ENCODE results near the gene IFT57. TPM values are rescaled to one million over a fixed set of nuclear protein-coding genes. Genes with fewer than 3 reads are reported as not detected.

Gene IFT57
- total RNA-seq, 1 experiment from 2014 or later, result 68.0 TPM

- DNase-seq (ENCODE audit: low read depth), result no peak
Measured at GRCh38 chr3:108125550-108126071, 96.6 kb downstream of the IFT57 start.

GRCh38 chr3:108125153-108125543, 97.1 kb downstream of the IFT57 start:
- DNase-seq (ENCODE audit: low read depth), result no peak

DNA sequence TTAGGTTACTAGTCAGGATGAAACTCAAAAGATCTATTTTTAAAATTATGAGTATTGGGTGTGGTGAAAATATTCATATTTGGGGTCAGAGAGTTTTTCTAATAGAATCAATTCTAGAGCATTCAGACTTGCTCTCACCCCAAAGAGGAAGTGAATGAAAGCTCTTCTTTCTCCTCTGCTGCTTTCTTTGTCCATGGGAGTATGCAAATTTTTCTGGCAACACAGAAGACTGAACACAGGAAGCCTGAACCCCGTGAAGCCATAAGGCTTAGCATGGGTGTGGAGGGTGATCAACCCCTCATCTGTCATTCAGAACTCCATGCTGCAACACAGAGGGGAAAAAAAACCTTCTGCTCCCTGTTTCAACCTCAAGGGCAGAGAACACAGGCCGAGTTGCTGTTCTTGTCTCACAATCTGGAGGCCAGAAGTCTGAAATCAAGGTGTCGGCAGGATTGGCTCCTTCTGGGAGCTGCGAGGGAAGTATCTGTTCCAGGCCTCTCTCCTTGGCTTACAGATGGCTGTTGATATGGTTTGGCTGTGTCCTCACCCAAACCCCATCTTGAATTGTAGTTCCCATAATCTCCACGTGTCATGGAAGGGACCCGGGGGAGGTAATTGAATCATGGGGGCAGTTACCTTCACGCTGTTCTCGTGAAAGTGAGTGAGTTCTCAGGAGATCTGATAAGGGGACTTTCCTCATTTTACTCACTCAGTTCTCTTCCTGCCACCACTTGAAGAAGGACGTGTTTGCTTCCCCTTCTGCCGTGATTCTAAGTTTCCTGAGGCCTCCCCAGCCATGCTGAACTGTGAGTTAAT, 97.7 kb downstream of the IFT57 start:
- no peak for DNase-seq (ENCODE audit: low read depth)

DNA sequence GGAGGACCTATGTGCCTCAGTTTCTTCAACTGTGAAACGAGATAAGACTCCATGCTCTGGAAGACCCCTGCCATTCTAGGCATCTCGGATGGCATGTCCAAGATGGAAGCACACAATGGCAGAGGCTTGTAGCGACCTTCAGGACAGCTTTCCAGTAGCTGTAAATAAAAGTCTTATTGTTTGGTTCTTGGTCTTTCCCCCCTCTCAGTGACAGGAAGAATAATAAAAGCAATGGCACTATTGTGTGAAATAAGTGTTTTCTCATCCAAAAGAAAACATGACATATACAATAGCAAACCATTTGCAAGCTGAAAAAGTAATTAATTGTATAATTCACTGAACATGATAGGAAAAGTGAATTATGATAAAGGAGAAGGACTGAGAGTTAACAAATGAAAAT, 98.9 kb downstream of the IFT57 start:
- DNase-seq (ENCODE audit: low read depth), result no peak

DNA sequence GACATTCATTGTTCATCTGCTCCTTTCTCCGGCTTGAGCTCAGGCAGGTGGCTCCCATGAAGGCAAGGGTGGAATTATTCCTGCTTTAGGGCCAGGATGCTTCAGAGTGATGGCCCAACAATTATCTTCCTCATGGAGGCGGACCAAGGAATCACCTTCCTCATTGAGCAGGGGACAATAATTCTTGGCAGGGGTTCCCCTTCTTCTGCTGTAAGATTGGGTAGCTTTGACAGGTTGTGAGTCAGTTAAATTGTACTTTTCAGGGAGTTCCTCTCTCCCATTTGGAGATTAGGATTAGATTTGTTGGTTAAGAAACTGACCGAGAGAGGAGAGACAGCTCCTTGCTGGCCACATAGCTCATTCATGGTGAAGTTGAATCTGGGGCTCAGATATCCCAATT, 99.9 kb downstream of the IFT57 start:
- DNase-seq (ENCODE audit: low read depth), result no peak

- no peak for DNase-seq (ENCODE audit: low read depth)
Measured at GRCh38 chr3:108119398-108120104, 102.7 kb downstream of the IFT57 start.

GRCh38 chr3:108118038-108118768, 104.0 kb downstream of the IFT57 start:
- DNase-seq (ENCODE audit: low read depth), result no peak

- no peak for DNase-seq (ENCODE audit: low read depth)
Measured at GRCh38 chr3:108117241-108117775, 104.9 kb downstream of the IFT57 start.

DNA sequence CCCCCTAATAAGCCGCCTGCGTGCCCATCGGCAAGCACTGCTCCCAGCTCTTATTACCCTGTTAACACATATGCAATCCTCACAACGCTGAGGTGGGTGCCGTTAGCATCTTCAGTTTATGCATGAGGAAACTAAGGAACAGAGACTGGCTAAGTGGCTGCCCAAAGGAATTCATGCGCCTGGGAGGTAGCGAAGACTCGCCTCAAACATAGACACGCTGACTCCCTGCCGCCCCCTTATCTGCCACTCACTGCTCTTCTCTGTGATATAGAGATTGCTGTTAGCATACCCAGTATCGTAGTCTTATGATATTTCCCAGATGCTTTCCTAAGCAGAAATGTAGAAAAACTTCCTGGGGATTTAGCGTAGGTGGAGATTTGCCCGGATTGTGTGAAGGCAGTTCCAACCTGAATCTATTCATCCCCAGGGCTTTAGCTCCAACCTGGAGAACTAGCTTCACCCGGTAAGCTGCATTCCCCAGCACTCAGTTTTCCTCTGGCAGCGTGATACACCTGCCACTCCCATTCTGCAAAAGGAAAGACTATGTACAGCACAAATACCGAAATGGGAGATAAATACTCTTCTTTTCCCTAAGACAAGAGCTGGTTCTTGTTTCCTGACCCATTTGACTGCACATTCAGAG, 107.7 kb downstream of the IFT57 start:
- DNase-seq (ENCODE audit: low read depth), result no peak

GRCh38 chr3:108113975-108114374, 108.2 kb downstream of the IFT57 start:
- DNase-seq (ENCODE audit: low read depth), result no peak

DNA sequence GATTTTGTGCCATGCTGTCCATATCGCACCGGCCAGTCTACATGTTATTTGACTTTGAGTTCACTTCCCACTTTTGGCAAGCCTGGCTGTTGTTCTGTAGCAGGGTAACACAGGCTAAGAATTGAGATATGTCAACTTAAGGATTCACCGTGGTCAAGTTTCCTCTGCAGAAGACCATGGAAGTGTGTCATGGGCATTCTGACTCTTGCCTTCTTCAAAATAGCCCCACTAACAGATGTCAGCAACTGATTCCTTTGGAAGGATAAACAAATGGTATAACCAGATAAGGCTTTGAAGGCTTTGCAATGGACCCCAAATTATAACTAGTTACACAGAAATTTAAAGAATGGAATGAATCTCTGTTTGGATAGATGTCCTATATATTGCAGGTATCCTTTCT, 111.3 kb downstream of the IFT57 start:
- DNase-seq (ENCODE audit: low read depth), result no peak

Other genes with a start within 250 kb of the IFT57 start
- gene CD47, start 131.4 kb downstream of the IFT57 start, total RNA-seq (2014; rRNA removed; shearing (Covaris generic)), result 93.7 and 111 TPM in 2 replicates
- not detected in 2 replicates for gene HHLA2, start 74.1 kb upstream of the IFT57 start, total RNA-seq (2014; rRNA removed; shearing (Covaris generic))